Renal cortical epithelial cell (primary cell): ENCODE data around the gene ATG2A. TPM values are rescaled to one million over a fixed set of nuclear protein-coding genes. Genes with fewer than 3 reads are reported as not detected.
"Not testable (repeated sequence)": the region's sequence is repeated elsewhere in the genome, so short reads cannot be mapped to it uniquely, and the experiment has no call there.

Source experiments
- DNase-seq: peaks from one replicate; pipeline ENCODE4 v3.0.0-alpha.2; 2011; ENCODE audit warnings: low read depth
- total RNA-seq: library from RNA; depleted of rRNA; stranded (reverse); fragments of >200 nt; gene quantifications from 2 replicates; pipeline ENCODE4 v1.2.3, GENCODE V29; 2014

The ATG2A gene
- total RNA-seq, 1 donor from 2014 or later: 28.9 TPM

GRCh38 chr11:64854534-64855502 lies 62.2 kb downstream of the ATG2A start:
- DNase-seq: peak; percentile 90

- no peak for DNase-seq
These were observed 62.9 kb downstream of the ATG2A start for GRCh38 chr11:64854157-64854533.

- DNase-seq: no peak
These were observed 63.3 kb downstream of the ATG2A start for GRCh38 chr11:64853709-64854108.

DNA sequence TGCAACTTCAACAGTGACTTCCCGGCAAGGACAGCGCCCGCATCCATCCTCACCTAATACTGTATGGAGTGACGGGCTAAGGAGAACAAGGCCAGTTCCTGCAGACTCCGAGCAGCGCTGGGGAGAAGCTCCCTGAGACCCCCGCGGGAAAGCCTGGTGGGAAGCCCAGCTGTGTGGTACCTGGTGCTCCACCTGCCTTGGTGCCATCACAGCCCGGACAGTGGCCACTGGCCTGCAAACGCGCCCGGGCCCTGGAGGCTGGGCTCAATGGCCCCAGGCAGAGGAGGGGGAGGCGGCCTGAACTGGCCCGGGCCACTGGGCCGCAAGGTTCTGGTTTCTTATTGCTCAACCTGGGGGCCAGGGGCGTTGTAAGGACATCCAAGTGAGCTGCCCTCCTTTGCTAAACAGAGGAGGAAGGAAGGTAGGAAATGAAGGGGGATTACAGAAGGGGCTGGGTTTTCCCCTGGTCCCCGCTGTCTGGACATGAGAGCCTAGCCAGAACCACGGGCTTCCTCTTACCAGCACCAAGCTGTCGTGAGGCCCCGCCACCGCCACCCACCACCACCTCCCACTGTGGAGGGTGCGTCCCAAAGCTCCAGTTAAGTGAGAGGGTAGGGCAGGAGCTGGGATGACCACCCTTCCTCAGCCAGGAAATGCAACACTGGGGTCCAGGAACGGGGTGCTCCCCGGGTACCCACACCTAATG lies 64.1 kb downstream of the ATG2A start:
- DNase-seq: no peak

GRCh38 chr11:64851831-64852351 lies 65.1 kb downstream of the ATG2A start:
- no peak for DNase-seq

DNA sequence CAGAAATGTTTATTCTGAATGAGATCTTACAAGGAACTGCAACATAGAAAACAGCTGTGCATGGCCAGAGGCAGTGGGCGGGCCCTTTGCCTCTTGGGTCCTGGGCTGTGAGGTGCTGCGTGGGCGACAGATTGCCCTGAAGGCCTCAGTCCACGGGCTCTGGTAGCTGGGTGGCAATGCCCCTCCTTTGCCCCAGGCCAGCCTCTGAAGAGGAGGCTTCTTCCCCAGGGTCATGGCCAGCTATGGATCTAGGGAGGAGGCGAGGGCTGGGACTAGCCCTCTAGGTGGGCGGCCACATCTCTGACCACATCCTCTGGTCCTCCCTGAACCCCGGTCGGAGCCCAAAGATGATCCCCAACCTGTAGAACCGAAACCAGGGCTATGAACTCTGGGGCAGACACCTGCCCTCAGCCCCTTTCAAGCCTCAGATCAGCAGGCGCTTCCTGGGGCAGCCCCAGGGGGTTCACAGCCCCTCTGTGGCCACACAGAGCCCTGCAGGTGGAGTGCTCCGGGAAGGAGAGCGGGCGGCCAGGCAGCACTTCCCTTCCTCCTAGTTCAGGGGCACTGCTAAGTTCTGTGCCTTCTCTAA lies 65.9 kb downstream of the ATG2A start:
- DNase-seq: peak; percentile 38

GRCh38 chr11:64849598-64850356 lies 67.2 kb downstream of the ATG2A start:
- no peak for DNase-seq

GRCh38 chr11:64848826-64849597 lies 68.0 kb downstream of the ATG2A start:
- peak; percentile 19 for DNase-seq

DNA sequence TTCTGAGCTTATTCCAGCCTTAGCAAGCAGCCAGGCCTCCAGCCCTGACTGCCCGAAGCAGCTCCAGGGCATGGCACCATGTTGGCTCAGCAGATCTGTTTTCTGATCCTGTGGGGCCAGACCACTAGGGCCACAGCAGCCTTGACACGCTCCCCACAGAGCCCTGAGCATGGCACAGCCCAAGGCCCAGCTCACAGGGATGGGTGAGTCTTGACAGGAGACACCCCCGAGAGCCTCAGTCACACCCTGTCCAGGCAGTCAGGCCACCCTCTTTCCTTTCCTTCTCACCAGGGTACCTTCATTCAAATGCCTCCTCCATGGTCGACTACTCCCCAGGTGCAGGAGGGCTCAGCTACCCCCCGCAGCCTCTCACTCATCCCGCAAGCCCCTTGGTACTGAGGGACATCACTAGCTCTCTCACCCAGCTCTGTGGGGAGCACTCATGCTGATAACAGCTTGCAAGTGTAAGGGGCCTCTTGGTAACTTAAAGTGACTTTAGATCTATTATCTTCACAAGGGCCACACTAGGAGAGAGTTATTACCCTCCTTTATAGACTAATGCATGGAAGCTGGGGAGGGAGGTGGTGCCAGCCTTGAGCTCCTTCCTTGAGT lies 68.7 kb downstream of the ATG2A start:
- DNase-seq: no peak

GRCh38 chr11:64846998-64847666 lies 69.9 kb downstream of the ATG2A start:
- peak; percentile 62 for DNase-seq

GRCh38 chr11:64845776-64846129 lies 71.3 kb downstream of the ATG2A start:
- DNase-seq: not testable (repeated sequence)

DNA sequence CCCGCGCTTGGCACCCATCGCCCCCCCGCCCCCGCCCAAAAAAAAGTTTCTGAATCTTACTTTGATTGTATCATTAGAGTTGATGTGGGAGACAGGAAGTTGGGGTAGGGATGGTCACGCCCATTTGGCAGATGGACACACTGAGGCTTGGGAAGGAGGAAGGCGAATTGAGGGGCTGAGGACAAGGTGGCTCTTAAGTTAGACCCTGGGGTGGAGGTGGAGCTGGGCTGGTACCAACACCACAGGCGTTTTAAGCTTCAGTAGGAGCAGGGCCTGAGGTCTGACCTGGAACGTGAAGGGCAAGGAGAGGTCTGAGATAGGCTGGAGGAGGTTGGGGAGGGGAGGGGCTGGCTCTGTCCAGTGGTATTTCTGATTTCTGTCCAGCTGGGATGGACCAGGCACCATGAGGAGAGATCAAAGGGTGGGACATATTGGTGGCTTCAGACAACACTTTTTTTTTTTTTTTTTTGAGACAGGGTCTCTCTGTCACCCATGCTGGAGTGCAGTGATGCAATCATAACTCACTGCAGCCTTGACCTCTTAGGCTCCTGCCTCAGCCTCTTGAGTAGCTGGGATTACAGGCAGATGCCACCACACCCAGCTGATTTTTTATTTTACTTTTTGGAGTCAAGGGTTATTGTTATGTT lies 71.8 kb downstream of the ATG2A start:
- DNase-seq: no peak

Other genes with a start within 250 kb of the ATG2A start
- under 0.01 TPM in 1 of 2 replicates, not detected in the other for gene NRXN2, start 194.0 kb downstream of the ATG2A start, total RNA-seq
- gene RASGRP2, start 173.1 kb downstream of the ATG2A start, total RNA-seq: 0.05 TPM in 1 of 2 replicates, not detected in the other
- 0.05 TPM in 1 of 2 replicates, not detected in the other for gene PYGM, start 157.2 kb downstream of the ATG2A start, total RNA-seq
- 38.4 and 161 TPM in 2 replicates for gene SF1, start 138.7 kb downstream of the ATG2A start, total RNA-seq
- 13.2 and 16.0 TPM in 2 replicates for gene MAP4K2, start 114.0 kb downstream of the ATG2A start, total RNA-seq
- gene MEN1, start 106.7 kb downstream of the ATG2A start, total RNA-seq: 7.5 and 34.4 TPM in 2 replicates
- gene CDC42BPG, start 72.6 kb downstream of the ATG2A start, total RNA-seq: 8.7 and 9.4 TPM in 2 replicates
- gene EHD1, start 38.6 kb downstream of the ATG2A start, total RNA-seq: 103 and 181 TPM in 2 replicates
- gene PPP2R5B, start 7.5 kb upstream of the ATG2A start, total RNA-seq: 21.7 and 22.9 TPM in 2 replicates
- not detected in 2 replicates for gene GPHA2, start 18.7 kb upstream of the ATG2A start, total RNA-seq
- gene MAJIN, start 54.9 kb upstream of the ATG2A start, total RNA-seq: not detected in 2 replicates
- gene BATF2, start 79.8 kb upstream of the ATG2A start, total RNA-seq: 1.1 and 1.6 TPM in 2 replicates
- gene ARL2, start 97.0 kb upstream of the ATG2A start, total RNA-seq: 87.3 and 107 TPM in 2 replicates
- 10.4 and 13.3 TPM in 2 replicates for gene SNX15, start 110.2 kb upstream of the ATG2A start, total RNA-seq
- 11.3 and 13.4 TPM in 2 replicates for gene SAC3D1, start 124.0 kb upstream of the ATG2A start, total RNA-seq
- 7.8 and 10.9 TPM in 2 replicates for gene NAALADL1, start 141.3 kb upstream of the ATG2A start, total RNA-seq
- gene CDCA5, start 166.8 kb upstream of the ATG2A start, total RNA-seq: 1.1 and 5.9 TPM in 2 replicates
- gene ZFPL1, start 167.0 kb upstream of the ATG2A start, total RNA-seq: 23.1 and 30.2 TPM in 2 replicates
- 176 and 180 TPM in 2 replicates for gene VPS51, start 179.0 kb upstream of the ATG2A start, total RNA-seq
- 38.0 and 41.0 TPM in 2 replicates for gene TM7SF2, start 194.7 kb upstream of the ATG2A start, total RNA-seq
- 8.3 and 14.2 TPM in 2 replicates for gene ZNHIT2, start 200.5 kb upstream of the ATG2A start, total RNA-seq
- gene FAU, start 204.9 kb upstream of the ATG2A start, total RNA-seq: 166 and 286 TPM in 2 replicates
- 55.3 and 97.8 TPM in 2 replicates for gene MRPL49, start 205.1 kb upstream of the ATG2A start, total RNA-seq
- gene SYVN1, start 217.3 kb upstream of the ATG2A start, total RNA-seq: 17.2 and 49.8 TPM in 2 replicates